ENCODE data around the gene CYP26A1.

GRCh38 chr10:93039721-93040120, 34.0 kb upstream of the CYP26A1 start:
- TF ChIP-seq, protein P1, sequence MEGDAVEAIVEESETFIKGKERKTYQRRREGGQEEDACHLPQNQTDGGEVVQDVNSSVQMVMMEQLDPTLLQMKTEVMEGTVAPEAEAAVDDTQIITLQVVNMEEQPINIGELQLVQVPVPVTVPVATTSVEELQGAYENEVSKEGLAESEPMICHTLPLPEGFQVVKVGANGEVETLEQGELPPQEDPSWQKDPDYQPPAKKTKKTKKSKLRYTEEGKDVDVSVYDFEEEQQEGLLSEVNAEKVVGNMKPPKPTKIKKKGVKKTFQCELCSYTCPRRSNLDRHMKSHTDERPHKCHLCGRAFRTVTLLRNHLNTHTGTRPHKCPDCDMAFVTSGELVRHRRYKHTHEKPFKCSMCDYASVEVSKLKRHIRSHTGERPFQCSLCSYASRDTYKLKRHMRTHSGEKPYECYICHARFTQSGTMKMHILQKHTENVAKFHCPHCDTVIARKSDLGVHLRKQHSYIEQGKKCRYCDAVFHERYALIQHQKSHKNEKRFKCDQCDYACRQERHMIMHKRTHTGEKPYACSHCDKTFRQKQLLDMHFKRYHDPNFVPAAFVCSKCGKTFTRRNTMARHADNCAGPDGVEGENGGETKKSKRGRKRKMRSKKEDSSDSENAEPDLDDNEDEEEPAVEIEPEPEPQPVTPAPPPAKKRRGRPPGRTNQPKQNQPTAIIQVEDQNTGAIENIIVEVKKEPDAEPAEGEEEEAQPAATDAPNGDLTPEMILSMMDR (conservative IDR thresholded peaks at IDR 0.05 in 1 of 2, IDR thresholded peaks at IDR 0.05 in 1 of 2; ENCODE audit: low read depth in 1 of 2, low read length in 2 of 2), result peak; percentile 71 to 72
- TF ChIP-seq EZH2 (IDR thresholded peaks at IDR 0.05; ENCODE audit: low read length, missing control alignments), result no peak

Data from fibroblast of lung (primary cell).